T-helper 22 cell (primary cell): ENCODE results near the gene SNRPD3.
"Not testable (repeated sequence)": the region's sequence is repeated elsewhere in the genome, so short reads cannot be mapped to it uniquely, and the experiment has no call there.

Experiments used
- DNase-seq: peaks from one replicate; pipeline ENCODE4 v3.0.0-alpha.2; 2020; ENCODE audit warnings: low read depth

SNRPD3 gene

DNA sequence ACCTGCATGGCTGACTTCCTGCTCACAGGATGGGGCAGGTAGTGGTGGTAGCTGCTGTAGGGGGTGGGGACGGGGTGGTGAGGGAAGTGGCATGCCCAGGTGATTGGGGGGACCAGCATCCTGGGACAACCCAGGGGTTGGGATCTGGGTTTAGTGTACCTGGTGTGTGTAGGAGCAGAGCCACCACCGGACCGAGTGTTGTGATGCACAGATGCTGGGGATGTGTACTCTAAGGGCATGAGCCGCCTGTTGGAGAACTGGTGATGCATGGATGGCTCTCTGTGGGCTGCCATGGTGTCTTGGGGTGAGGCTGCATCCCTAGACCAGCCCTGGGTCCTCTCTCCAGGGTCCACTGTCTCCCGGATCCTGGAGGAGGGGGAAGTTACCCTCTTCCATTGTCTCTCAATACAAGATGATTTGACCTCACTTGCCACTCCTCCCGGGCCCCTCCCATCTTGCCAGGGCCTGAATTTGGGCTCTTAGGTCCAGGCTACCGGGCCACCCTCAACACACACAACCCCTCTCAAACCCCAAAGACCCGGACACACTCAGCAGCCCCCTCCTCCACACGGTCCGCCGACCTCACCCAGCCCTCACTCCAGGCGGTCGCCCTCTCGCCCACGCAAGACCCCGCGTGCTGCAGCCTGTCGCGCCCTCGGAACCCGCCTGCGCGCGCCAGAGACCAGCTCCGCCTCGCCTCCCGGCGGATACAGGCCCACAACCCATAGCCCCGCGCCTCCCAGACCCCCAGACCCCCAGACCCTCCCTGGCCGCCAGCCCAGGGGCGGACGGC is 36.5 kb downstream of the SNRPD3 start:
- no peak for DNase-seq

- DNase-seq, result no peak
Observed at GRCh38 chr22:24592851-24593558, 37.2 kb downstream of the SNRPD3 start, which contains the start of gene LRRC75B. LRRC75B (minus strand) TSS chr22:24593073; CDS start chr22:24593039, 34 bp downstream.

- not testable (repeated sequence) for DNase-seq
Observed at GRCh38 chr22:24593559-24593835, 37.7 kb downstream of the SNRPD3 start.

GRCh38 chr22:24593836-24594568 is 38.2 kb downstream of the SNRPD3 start:
- no peak for DNase-seq

DNA sequence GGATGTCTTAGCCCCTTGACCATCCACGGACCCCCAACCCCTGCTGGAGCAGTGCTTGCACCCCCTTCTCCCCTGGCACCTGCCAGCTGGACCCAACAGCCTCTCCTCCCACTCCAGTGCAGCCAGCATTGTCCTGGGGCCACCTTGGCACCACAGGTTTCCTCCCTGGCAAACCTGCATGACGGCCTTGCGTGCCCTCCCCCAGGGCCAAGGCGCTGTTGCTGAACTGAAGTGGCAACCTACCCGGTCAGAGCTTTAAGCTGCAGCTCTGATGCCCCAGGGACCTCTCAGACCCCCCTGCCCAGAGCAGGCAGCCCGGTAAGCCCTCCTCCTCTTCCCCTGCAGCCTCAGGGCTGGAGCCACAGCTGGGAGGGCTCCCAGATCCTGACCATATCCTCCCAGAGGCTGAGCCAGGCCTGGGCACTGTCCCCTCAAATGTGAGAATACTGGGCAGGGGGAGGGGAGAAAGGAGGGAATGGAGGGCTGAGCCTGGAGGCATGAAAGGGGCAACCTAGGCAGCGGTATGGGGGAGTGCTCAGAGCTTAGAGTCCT is 38.8 kb downstream of the SNRPD3 start:
- DNase-seq, result no peak

- DNase-seq, result no peak
Observed at GRCh38 chr22:24595228-24595627, 39.4 kb downstream of the SNRPD3 start.

- no peak for DNase-seq
Observed at GRCh38 chr22:24595863-24596262, 40.1 kb downstream of the SNRPD3 start.

- DNase-seq, result not testable (repeated sequence)
Observed at GRCh38 chr22:24597076-24597475, 41.3 kb downstream of the SNRPD3 start.

DNA sequence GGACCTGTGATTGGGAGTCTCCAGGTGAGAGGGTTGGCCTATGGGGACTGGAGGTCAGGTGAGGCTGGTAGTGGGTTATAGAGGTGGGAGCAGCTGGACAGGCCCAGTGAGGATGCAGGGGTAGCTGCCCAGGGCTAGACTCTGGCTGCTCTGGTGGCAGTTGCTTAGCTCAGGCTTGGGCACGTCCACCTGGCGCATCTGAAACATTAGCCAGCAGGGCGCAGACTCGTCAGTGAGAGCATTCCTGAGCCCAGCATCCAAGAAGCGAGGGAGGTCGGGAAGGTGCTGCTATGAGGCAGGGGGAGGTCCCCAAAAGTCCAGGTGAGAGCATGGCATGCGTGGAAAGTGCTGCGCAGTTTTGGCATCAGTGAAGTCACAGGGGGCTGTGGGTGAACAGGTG is 43.7 kb downstream of the SNRPD3 start:
- DNase-seq, result no peak

- not testable (repeated sequence) for DNase-seq
Observed at GRCh38 chr22:24599958-24600715, 44.3 kb downstream of the SNRPD3 start.

DNA sequence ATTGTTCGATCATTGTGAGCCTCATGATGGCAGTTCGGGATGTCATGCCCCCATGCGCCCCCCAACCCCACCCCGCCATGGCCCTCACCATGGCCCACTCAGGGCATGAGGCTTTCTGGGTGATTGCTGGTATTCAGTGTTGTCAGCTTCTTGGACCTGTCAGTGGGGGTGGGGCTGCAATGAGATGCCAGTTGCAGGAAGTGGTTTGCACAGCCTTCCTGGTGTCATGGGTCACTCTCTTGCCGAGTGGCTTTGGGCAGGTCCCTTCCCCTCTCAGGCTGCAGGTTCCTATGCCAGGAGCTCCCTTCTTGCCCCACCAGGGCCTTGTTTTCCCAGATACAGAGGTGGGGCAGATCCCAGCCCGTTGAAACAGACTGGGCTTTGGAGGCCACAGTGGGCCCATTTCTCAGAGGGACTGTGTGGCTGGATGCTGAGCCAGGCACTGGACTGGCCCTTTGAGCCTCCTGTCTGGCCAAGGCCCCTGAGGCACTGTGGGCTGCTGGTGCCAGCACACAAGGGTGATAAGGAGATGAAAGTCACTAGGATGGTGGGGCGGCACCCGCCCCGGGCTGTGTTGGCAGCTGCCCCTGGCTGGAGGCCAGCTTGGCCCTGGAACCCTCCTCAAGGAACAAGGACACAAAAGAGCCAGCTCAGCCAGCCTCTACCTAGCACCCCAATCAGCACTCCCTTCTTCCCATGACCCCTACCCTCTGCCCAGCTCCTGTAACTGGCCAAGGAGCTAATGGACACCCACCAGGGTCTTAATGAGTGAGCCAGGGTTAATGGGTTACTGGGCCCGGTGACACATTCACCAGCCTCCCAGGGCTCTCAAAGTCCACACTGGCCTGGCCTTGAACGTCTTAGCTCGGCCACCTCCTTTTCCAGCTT is 45.7 kb downstream of the SNRPD3 start:
- no peak for DNase-seq

- DNase-seq, result not testable (repeated sequence)
Observed at GRCh38 chr22:24602105-24602749, 46.4 kb downstream of the SNRPD3 start.

DNA sequence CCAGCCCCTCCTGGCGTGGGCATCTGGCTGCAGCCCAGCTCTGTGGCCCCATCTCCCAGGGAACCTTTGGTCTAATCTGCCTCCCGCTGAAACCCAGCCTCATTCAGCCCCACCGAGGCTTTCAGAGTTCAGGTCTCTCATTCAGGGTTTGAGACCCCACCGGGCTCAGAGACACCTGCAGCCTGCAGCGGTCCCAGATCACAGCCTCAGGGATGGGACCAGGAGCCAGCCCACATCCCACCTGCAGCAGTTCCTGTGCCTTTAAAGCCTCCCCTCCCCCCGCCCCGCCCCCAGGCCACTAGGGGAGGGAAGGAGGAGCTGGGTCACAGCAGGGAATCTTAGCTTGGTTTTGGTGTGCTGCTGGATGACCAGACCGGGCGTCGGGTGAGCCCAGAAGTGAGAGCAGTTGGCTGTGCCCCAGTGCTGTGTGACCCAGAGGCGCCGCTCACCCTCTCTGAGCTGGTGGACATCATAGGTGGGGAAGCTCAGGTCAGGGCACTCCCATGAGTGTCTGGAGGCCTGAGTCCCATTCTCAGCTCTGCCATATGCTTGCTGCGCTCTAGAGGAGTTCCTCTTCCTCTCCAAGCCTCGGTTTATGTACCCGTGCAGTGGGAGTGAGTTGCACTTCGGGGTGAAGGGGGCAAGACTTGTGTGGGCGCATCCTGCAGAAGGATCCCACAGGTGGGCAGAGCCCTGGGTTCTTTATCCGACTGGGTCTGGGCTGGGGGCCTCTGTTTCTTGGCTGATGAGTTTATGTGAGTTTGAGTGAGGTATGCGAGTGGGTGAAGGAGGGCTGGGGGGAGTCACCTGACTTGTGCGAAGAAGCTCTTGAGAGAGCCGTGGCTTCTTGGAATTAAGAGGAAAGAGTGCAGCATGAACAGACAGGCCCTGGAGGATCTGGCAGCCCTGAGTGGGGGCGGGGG is 47.3 kb downstream of the SNRPD3 start, which contains the start of gene GGT1:
Gene GGT1, plus strand, starts transcription at position 347 of the 923 bp plus-strand sequence. CDS start 7,889 bp downstream, outside the sequence.
- DNase-seq, result not testable (repeated sequence)

DNA sequence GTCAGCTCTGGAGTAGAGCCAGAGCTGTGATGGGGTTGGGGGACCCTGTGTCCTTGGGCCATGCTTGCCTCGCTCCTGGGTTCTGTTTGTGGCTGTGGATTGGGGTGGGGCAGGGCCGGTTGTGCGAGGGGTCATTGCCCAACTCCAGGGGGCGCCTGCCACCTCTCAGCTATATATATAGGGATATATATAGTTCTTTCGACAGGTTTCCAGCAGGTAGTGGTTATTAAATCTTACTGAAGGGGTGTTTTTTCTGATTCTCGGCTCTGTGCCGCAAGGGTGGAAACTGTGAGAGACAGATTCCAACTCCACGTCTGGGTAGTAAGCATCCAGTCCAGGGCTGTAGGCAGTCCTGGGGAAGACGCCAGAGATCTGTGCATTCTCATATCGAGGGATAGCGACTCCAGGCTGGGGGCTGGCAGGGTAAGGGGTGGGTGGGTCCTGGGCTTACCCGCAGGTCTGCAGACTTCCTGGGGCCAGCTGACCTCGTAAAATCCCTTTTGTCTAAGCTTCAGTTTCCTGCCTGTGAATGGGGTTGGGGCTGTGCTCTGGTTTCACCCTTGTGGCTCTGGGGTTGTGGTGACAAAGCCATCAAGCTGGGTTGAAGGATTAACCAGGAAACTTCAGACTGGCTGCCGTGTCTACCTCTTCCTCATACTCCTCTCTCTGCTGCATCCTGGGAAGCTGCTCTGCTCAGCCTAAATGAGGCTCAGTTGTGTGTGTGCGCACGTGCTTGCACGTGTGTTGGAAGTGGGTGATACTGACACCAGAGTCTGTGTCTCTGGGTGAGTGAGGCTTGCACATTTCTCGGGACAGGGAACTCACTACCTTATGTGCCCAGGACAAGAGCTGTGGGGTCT is 48.2 kb downstream of the SNRPD3 start:
- DNase-seq, result not testable (repeated sequence)

DNA sequence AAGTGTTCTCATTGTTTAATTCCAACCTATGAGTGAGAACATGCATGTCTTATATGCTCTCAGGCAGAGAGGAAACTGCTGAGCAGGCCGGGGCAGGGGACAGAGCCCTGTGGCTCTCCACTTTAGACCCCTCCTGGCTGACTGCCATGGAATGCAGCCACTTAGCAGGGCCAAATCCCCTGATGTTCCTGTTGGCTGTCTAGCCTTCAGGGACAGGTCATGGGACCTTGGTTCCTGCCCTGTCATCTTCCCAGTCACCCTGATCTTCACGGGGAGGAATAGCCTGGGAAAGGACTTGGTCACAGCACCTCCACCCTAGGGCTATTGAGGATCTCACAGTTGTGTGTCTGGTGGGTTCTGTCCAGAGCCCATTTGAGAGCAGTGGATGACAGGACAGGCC is 50.5 kb downstream of the SNRPD3 start:
- DNase-seq, result not testable (repeated sequence)

DNA sequence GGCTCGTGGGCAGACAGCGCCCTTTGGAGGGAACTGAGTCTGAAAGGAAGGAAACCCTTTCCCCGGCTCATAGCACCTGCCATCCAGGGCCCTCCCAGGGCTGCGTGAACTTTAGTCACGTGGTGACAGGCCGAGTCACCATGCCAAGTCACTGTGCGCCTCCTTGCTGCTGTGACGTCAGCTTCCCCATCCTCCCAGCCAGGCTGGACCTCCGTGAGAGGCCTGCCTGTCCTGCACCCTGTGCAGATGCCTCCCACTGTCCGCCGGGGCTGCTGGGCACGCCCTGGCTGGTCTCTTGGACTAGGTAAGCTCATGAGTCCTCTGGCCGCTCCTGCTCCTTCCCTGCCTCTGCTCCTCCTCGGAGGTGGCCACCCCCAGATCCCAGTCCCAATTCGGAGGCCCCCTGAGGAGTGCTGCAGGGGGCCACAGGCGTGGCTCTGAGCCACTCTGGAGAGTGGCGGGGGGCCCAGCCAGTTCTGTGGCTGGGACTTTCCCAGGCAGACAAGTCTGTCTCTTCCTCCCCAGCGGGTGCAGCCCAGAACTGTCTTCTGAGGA is 51.7 kb downstream of the SNRPD3 start:
- peak; percentile 36 for DNase-seq

DNA sequence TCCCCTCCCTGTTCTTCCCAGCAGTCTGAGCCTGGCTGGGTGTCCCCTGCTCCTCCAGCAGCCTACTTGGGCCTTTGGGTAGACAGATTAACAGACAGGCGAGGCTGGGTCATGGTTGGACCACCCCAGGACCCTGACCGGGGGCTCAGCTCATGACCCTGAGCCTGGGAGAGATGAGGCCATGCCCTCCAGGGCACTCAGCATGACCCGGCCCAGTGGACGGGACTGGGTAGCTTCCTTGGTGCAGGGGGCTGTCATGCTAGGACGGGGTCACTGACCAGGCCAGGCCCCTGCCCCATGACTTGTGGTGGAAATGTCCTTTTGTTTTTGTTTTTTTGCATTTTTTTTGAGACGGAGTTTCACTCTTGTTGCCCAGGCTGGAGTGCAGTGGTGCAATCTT is 52.5 kb downstream of the SNRPD3 start:
- DNase-seq, result not testable (repeated sequence)

DNA sequence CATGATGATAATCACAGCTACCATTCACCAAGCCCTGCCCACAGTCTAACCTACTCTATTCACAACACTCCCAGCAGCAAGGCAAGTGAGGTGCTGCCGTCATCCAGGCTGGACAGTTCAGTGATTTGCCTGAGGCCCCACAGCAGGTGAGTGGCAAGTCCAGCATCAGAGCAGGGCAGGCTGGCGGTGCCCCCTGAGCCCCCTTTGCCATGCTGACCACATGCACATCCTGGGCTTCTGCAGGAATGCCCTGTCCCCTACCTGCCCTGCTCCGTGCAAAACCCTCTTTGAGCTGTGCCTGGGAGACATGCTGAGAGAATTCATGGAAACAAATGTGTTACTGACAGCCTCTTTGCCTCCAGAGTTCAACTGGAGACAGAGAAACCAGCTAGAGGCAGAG is 54.1 kb downstream of the SNRPD3 start:
- DNase-seq, result not testable (repeated sequence)
